PC-9 (cell line): ENCODE results near the gene NDUFAF8. TPM values are rescaled to one million over a fixed set of nuclear protein-coding genes. Genes with fewer than 3 reads are reported as not detected.

Source experiments
- BruUV-seq: library from RNA; stranded (reverse); fragments of 400-500 nt; replicated peaks from 2 replicates; lab custom pipeline; 2021; lab: Mats Ljungman, UMichigan
- CTCF ChIA-PET: fragments of 300-600 bp; sonication (Branson Sonifier 250); formaldehyde crosslinking; loops from one replicate; lab custom pipeline; 2022; ENCODE audit warnings: antibody characterized with exemption; lab: Charles Lee
- POLR2A ChIA-PET: fragments of 300-600 bp; sonication (Branson Sonifier 250); formaldehyde crosslinking; loops from one replicate; lab custom pipeline; 2022; ENCODE audit warnings: antibody characterized with exemption; ENCODE audit not compliant: unreplicated experiment; lab: Charles Lee
- DNase-seq, 2 experiments: peaks; one replicate each; pipeline versions ENCODE4 v3.0.0 to v3.0.0-alpha.2; 2015 to 2022; ENCODE audit warnings: mixed read lengths in 1 of 2
- H2AFZ ChIP-seq: fragments of 200-600 bp; sonication (generic); 2 replicates; pipeline ENCODE4 v1.8.1; 2017; ENCODE audit warnings: antibody characterized with exemption
- H3F3A ChIP-seq: fragments of 200-600 bp; sonication (generic); 2 replicates; pipeline ENCODE4 v1.8.1; 2017; ENCODE audit warnings: antibody characterized with exemption, mild to moderate bottlenecking, low read depth; ENCODE audit not compliant: insufficient read depth
- H3K27ac ChIP-seq: fragments of 200-600 bp; sonication (generic); 2 replicates; pipeline ENCODE4 v1.6.1; 2016; ENCODE audit warnings: mixed run types
- H3K27me3 ChIP-seq: fragments of 200-600 bp; sonication (generic); 2 replicates; pipeline ENCODE4 v1.6.1; 2016; ENCODE audit warnings: low read depth, mixed run types; ENCODE audit not compliant: insufficient read depth
- H3K36me3 ChIP-seq: fragments of 200-600 bp; sonication (generic); 2 replicates; pipeline ENCODE4 v1.6.1; 2016; ENCODE audit warnings: low read depth, mixed run types
- H3K4me1 ChIP-seq: fragments of 200-600 bp; sonication (generic); replicated peaks from 2 replicates; pipeline ENCODE4 v1.6.1; 2016; ENCODE audit warnings: mixed run types; ENCODE audit not compliant: insufficient read depth
- H3K4me2 ChIP-seq: fragments of 200-600 bp; sonication (generic); 2 replicates; pipeline ENCODE4 v1.6.1; 2017; ENCODE audit warnings: mixed run types
- H3K4me3 ChIP-seq: fragments of 200-600 bp; sonication (generic); 2 replicates; pipeline ENCODE4 v1.6.1; 2016; ENCODE audit warnings: mixed run types
- H3K79me2 ChIP-seq: fragments of 200-600 bp; sonication (generic); 2 replicates; pipeline ENCODE4 v1.6.1; 2017; ENCODE audit warnings: low read depth, mixed run types
- H3K9me2 ChIP-seq: fragments of 200-600 bp; sonication (generic); 2 replicates; pipeline ENCODE4 v1.8.1; 2017; ENCODE audit warnings: mild to moderate bottlenecking; ENCODE audit not compliant: insufficient read depth
- H3K9me3 ChIP-seq: fragments of 200-600 bp; sonication (generic); 2 replicates; pipeline ENCODE4 v1.8.1; 2016; ENCODE audit warnings: low read depth; ENCODE audit not compliant: insufficient read depth
- H4K20me1 ChIP-seq: fragments of 200-600 bp; sonication (generic); 2 replicates; pipeline ENCODE4 v1.8.1; 2017; ENCODE audit not compliant: insufficient read depth
- CTCF ChIP-seq: fragments of 200-600 bp; sonication (generic); conservative IDR thresholded peaks from 2 replicates; pipeline ENCODE4 v1.6.1; 2017; ENCODE audit warnings: mixed run types, antibody characterized with exemption, mild to moderate bottlenecking, moderate library complexity
- EZH2 ChIP-seq: fragments of 200-600 bp; sonication (generic); IDR thresholded peaks from 2 replicates; pipeline ENCODE4 v1.8.0; 2017; ENCODE audit warnings: antibody characterized with exemption, low read depth
- intact Hi-C: fragments of 100-400 bp; cut with micrococcal nuclease; formaldehyde crosslinking; loops from one replicate; pipeline ENCODE4 v1.10.0; 2022; ENCODE audit not compliant: unreplicated experiment
- total RNA-seq: library from RNA; stranded (reverse); gene quantifications from 2 replicates; pipeline ENCODE4 v1.2.3, GENCODE V29; 2021

The NDUFAF8 gene
- total RNA-seq, 1 experiment from 2014 or later, result 53.3 TPM

DNA sequence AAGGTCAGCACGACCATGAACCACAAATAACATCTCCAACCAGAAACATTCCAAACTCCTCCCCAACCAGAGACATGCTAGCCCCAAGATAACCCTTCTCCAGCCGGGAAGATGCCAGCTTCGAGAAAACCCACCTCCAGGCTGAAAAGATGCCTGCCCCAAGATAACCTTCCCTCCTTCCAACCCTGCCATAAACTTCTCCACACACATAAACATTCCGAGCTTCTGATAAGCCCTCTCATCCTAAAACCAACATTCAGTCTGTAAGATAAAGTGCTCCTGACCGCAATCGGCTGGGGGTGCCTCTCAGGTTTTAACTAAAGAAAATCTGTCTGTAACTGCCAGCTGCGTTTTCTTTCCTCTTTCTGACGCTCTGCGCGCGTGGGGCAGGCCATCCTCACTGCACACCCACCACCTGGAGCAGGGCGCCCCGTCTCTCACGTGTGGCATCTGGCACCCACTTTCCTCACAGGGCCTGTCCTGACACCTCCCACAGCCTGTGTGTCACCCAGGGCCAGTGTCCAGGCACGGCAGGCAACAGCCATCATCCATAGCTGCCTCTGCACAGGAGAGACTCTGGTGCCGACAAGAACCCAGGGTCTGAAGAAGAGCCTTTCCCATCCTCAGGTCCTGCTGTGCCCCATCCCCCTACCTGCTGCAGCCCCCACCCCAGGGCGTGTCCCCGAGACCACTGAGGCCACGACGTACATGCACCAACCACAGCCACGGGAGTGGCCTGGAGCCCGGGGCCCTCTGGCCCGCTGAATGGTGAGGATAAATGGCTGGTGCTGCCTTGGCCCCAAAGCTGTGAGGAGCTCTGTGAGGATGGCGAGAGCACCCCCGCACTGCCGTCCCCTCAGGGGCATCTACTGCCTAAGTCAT is 3.9 kb upstream of the NDUFAF8 start:
- intact Hi-C loops, result no loop called here
- TF ChIP-seq EZH2 (no peak), CTCF (no peak)
- no peak overlapping the region for H3K4me2 ChIP-seq
- H3K9me3 ChIP-seq, result no peaks in the 10 kb centered on the region
- H3K27ac ChIP-seq, result no peak overlapping the region
- BruUV-seq, result no TSS peak
- H4K20me1 ChIP-seq, result no peaks in the 10 kb centered on the region
- no peaks in the 10 kb centered on the region for H3F3A ChIP-seq
- no peak overlapping the region for H2AFZ ChIP-seq
- no peaks in the 10 kb centered on the region for H3K36me3 ChIP-seq
- no peak overlapping the region for H3K4me3 ChIP-seq
- ChIA-PET CTCF (no interaction called here), POLR2A (no interaction called here)
- H3K79me2 ChIP-seq, result peaks cover 9% of the 10 kb centered on the region
- no peaks in the 10 kb centered on the region for H3K27me3 ChIP-seq
- DNase-seq, result no peak
- no peaks in the 10 kb centered on the region for H3K9me2 ChIP-seq
- peaks cover 6% of the 10 kb centered on the region; the same call in 1 of the 2 replicates for H3K4me1 ChIP-seq

DNA sequence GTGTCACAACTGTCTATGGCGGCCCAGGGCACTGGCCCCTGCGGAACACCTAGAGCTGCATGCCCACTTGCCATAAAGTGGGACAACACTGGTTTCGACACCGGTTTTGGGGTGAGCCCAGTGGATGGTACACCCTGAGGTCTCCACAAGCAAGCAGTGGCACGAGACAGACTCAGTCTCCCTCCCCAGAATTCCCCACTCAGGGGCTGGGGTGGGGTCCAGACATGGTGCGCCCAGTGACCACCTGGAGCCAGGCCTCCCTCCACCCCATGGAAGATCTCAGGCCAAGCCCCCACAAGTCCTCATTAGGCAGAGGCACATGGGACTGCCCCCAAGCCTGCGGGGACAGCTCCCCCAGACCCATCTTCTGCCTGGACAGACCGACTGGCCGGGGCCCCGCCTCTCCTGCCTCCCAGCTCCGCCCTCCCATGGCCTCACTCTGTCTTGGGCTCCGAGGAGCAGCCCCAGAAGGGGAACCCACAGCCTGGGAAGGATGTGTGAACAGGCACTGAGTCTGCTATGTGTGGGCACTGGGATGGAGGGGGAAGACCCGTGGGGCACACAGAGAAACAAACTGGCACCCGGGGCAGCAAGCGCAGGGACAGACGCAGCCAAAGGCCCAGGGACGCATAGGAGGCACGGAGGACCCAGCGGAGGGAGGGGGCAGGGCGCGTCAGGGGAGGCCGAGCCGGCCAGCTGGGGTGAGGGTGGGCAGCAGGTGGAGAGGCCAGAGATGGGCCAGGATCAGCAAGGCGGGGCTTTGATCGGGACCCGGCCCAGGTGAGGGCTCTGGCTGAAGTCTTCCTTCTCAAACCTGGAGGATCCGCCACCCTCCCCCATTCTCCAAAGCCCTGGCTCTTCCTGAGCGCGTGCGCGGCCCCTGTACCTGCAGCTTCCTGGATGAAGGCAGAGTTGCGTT is 3.0 kb upstream of the NDUFAF8 start:
- no peak overlapping the region for H2AFZ ChIP-seq
- peaks cover 6% of the 10 kb centered on the region; the same call in 1 of the 2 replicates for H3K4me1 ChIP-seq
- H3K27me3 ChIP-seq, result no peaks in the 10 kb centered on the region
- intact Hi-C loops, result no loop called here
- no peaks in the 10 kb centered on the region for H3F3A ChIP-seq
- ChIA-PET POLR2A (no interaction called here), CTCF (no interaction called here)
- DNase-seq, result no peak
- no peak overlapping the region for H3K4me2 ChIP-seq
- no peak overlapping the region for H3K27ac ChIP-seq
- no peaks in the 10 kb centered on the region; the same call in 1 of the 2 replicates for H4K20me1 ChIP-seq
- no peaks in the 10 kb centered on the region for H3K9me3 ChIP-seq
- TF ChIP-seq CTCF (no peak), EZH2 (no peak)
- no peaks in the 10 kb centered on the region for H3K36me3 ChIP-seq
- peaks cover 15% of the 10 kb centered on the region for H3K79me2 ChIP-seq
- no TSS peak for BruUV-seq
- H3K4me3 ChIP-seq, result no peak overlapping the region
- no peaks in the 10 kb centered on the region for H3K9me2 ChIP-seq

DNA sequence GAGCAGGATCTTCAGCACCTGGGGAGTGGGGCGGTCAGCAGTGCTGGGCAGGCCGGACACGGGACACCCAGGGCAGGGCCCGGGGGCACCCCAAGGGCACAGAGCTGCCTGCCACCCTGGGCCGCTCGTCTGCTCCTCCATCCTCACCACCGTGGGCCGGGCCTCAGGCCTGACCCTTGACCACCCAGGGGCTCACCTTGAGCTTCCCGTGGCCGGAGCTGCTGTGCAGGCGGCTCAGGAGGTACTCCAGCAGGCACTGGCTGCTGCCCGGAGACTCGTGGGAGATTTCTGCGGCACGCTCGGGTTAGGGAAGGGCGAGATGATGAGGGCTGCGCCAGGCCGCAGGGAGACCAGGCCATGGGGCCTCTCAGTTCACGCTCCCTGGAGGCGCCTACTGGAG is 2.3 kb upstream of the NDUFAF8 start:
- Histone ChIP-seq H3K36me3 (no peaks in the 10 kb centered on the region), H3F3A (no peaks in the 10 kb centered on the region), H4K20me1 (no peaks in the 10 kb centered on the region; the same call in 1 of the 2 replicates), H2AFZ (no peak overlapping the region), H3K9me2 (no peaks in the 10 kb centered on the region), H3K27me3 (no peaks in the 10 kb centered on the region), H3K79me2 (peaks cover 15% of the 10 kb centered on the region), H3K4me1 (peaks cover 6% of the 10 kb centered on the region; the same call in 1 of the 2 replicates), H3K9me3 (no peaks in the 10 kb centered on the region), H3K27ac (no peak overlapping the region), H3K4me3 (no peak overlapping the region), H3K4me2 (no peak overlapping the region)
- TF ChIP-seq CTCF, result no peak
- no peak for TF ChIP-seq EZH2
- ChIA-PET POLR2A (no interaction called here), CTCF (no interaction called here)
- no TSS peak for BruUV-seq
- no peak for DNase-seq
- intact Hi-C loops, result no loop called here
